ENCODE results near the gene RIN3.

DNA sequence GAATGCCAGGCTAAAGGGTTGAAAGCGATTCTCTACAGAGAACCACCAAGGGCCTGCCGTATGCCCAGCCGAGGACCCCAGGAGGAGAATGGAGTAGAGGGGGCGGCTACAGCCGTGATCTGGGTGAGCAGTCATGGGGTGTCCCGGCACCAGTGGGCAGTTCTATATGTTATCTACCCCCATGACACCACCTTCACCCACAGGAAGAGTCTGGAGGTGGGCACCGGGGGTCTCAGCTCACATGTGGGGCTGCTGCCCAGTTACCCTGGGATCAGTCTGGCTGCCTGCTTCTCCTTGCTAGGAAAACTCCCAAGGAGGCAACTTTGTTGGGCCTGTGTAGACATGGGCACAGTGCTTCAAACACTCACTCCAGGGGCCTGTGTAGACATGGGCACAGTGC, 135.5 kb downstream of the RIN3 start:
- TF ChIP-seq EZH2 (IDR thresholded peaks at IDR 0.05; ENCODE audit: insufficient read depth, poor library complexity, severe bottlenecking) (no peak), EZH2phosphoT487 (IDR thresholded peaks at IDR 0.05; ENCODE audit: insufficient read depth, low read depth) (no peak)
